Pancreas (tissue), 10 donors: ENCODE measurements around the gene JAM3. TPM values are rescaled to one million over a fixed set of nuclear protein-coding genes. Genes with fewer than 3 reads are reported as not detected.

ENCODE experiments used
- ATAC-seq, 4 donors: fragments of 200-7000 bp; cut with Tn5 transposase; one replicate each; pipeline versions ENCODE4 v1.8.0 to v1.9.1; 2020; ENCODE audit warnings: mild to moderate bottlenecking in 4 of 4, moderate library complexity in 4 of 4
- DNase-seq, 6 donors: peaks; one replicate each; pipeline ENCODE4 v3.0.0-alpha.2; 2020
- FAIRE-seq: peaks from 2 replicates; lab custom pipeline; 2012; peaks lifted over from hg19 to GRCh38; lab: Jason Lieb, UNC
- H3K27ac ChIP-seq, 4 donors: fragments of 200-600 bp; sonication (generic); 1 replicate in 3 of 4; 2 replicates in 1 of 4; pipeline versions ENCODE4 v1.5.0 to v1.8.0; 2020
- H3K27me3 ChIP-seq, 4 donors: fragments of 200-600 bp; one replicate each; pipeline ENCODE4 v1.8.0; 2021
- H3K36me3 ChIP-seq, 3 donors: fragments of 200-600 bp; sonication (generic) in 1 of 3; one replicate each; pipeline versions ENCODE4 v1.5.0 to v1.8.0; 2020 to 2021
- H3K4me1 ChIP-seq, 3 donors: fragments of 200-600 bp; one replicate each; pipeline ENCODE4 v1.8.0; 2021
- H3K4me3 ChIP-seq, 4 donors: fragments of 200-600 bp; sonication (generic) in 2 of 4; one replicate each; pipeline versions ENCODE4 v1.5.0 to v1.8.0; 2020 to 2021
- H3K9me3 ChIP-seq, 4 donors: fragments of 200-600 bp; one replicate each; pipeline ENCODE4 v1.8.0; 2021
- WGBS, 2 donors: extraction: QIAGEN DNeasy Blood & Tissue Kit; methylation state at CpG; one replicate each; pipeline ENCODE4 v1.1.7; 2013; 5-methylcytosine and 5-hydroxymethylcytosine counted together
- intact Hi-C, 3 donors: fragments of 100-400 bp; cut with DNase I; formaldehyde crosslinking; loops; one replicate each; pipeline versions ENCODE4 v1.11.1 to v1.14.2; 2022
- polyA plus RNA-seq, 2 donors: library from polyadenylated mRNA; stranded (reverse); fragments of 200-250 nt; gene quantifications; one replicate each; pipeline ENCODE4 v1.2.3, GENCODE V29; 2013
- total RNA-seq, 6 donors: library from RNA; stranded (reverse); fragmentation: NEBNext Ultra II Directional in 4 of 6; extraction: Animal tissue kit (Norgen Biotek cat#: 25700) in 4 of 6; gene quantifications; one replicate each; pipeline versions ENCODE4 v1.2.1 to v1.2.4, GENCODE V29; 2021 to 2023
- TF ChIP-seq, protein P1 (sequence below), 4 donors: fragments of 200-600 bp; sonication (generic) in 3 of 4; IDR thresholded peaks; one replicate each; pipeline versions ENCODE4 v1.5.0 to v1.8.0; 2021; ENCODE audit warnings: antibody characterized with exemption in 4 of 4
- donor health status: healthy with polysubstance abuse.
- donor health status: DM: no; HTN: no; CAD: no; lungs with moderate emphysema.
- donor health status: DM: no; HTN: no; CAD: no.
- donor health status: control.
- donor health status: control.
- donor health status: Bipolar disorder and iron deficiency.
- donor health status: DM: yes; HTN: yes; CAD: no.
- donor health status: DM: no; HTN: no; CAD: no.
- donor health status: DM: no; HTN: no; CAD: no.
- donor health status: DM: yes; HTN: yes; CAD: no.

JAM3 gene
- total and polyA plus RNA-seq, 8 donors = 1.7 to 11.0 (median 4.2) TPM

DNA sequence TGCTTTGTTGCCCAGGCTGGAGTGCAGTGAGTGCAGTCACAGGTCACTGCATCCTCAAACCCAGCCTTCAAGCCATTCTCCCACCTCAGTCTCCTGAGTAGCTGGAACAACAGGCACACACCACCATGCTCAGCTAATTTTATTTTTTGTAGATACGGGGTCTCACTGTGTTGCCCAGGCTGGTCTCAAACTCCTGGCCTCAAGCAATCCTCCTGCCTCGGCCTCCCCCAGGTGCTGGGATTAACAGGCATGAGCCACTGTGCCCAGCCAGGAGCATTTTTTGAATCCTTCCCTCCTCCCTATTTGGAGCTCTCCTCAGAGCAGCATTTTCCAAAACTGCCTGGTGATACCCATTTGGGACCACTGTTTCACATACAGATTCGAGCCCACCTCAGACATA, 77.7 kb downstream of the JAM3 start:
- no peak for DNase-seq
- H3K4me3 ChIP-seq = no peak overlapping the region
- TF ChIP-seq, protein P1, sequence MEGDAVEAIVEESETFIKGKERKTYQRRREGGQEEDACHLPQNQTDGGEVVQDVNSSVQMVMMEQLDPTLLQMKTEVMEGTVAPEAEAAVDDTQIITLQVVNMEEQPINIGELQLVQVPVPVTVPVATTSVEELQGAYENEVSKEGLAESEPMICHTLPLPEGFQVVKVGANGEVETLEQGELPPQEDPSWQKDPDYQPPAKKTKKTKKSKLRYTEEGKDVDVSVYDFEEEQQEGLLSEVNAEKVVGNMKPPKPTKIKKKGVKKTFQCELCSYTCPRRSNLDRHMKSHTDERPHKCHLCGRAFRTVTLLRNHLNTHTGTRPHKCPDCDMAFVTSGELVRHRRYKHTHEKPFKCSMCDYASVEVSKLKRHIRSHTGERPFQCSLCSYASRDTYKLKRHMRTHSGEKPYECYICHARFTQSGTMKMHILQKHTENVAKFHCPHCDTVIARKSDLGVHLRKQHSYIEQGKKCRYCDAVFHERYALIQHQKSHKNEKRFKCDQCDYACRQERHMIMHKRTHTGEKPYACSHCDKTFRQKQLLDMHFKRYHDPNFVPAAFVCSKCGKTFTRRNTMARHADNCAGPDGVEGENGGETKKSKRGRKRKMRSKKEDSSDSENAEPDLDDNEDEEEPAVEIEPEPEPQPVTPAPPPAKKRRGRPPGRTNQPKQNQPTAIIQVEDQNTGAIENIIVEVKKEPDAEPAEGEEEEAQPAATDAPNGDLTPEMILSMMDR (IDR thresholded peaks at IDR 0.05) = no peak
- no peak for ATAC-seq
- 95% methylated on average over 3 of the region's 3 CpGs for WGBS, 2 donors
- FAIRE-seq = no peak
- H3K27ac ChIP-seq = no peak overlapping the region
- peaks cover 0 to 12% (median 3%) of the 10 kb centered on the region in 3 donors for H3K36me3 ChIP-seq
- no peaks in the 10 kb centered on the region for H3K9me3 ChIP-seq
- H3K27me3 ChIP-seq = no peaks in the 10 kb centered on the region
- H3K4me1 ChIP-seq = no peaks in the 10 kb centered on the region
- intact Hi-C loops = loop anchor here in 2 of 3 donors (10.0 kb wide), 1 partner anchor 222 kb away; no protein-coding TSS in a partner anchor

GRCh38 chr11:134149371-134149770, 80.5 kb downstream of the JAM3 start:
- Histone ChIP-seq H3K36me3 (peaks cover 0 to 12% (median 3%) of the 10 kb centered on the region in 3 donors), H3K27ac (no peak overlapping the region), H3K27me3 (no peaks in the 10 kb centered on the region), H3K4me1 (no peaks in the 10 kb centered on the region), H3K9me3 (no peaks in the 10 kb centered on the region), H3K4me3 (no peak overlapping the region)
- ATAC-seq (no peak), DNase-seq (no peak), FAIRE-seq (no peak)
- intact Hi-C loops = loop anchor here in 2 of 3 donors (10.0 kb wide), 1 partner anchor 225 kb away; no protein-coding TSS in a partner anchor
- TF ChIP-seq, protein P1 (IDR thresholded peaks at IDR 0.05) = no peak
- WGBS, 2 donors = 94 to 95% methylated on average over 16 of the region's 16 CpGs

DNA sequence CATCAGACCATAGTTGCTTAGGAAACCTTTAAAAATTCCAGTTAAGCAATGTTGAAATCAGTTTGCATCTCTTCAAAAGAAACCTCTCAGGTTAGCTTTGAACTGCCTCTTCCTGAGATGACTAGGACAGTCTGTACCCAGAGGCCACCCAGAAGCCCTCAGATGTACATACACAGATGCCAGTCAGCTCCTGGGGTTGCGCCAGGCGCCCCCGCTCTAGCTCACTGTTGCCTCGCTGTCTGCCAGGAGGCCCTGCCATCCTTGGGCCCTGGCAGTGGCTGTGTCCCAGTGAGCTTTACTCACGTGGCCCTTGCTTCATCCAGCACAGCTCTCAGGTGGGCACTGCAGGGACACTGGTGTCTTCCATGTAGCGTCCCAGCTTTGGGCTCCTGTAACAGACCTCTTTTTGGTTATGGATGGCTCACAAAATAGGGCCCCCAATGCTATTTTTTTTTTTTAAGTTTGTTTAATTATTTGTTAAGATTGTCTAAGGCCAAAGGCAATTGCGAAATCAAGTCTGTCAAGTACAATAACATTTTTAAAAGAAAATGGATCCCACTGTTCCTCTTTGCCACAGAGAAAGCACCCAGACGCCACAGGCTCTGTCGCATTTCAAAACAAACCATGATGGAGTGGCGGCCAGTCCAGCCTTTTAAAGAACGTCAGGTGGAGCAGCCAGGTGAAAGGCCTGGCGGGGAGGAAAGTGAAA, 81.5 kb downstream of the JAM3 start:
- Histone ChIP-seq H3K36me3 (peaks cover 0 to 12% (median 3%) of the 10 kb centered on the region in 3 donors), H3K9me3 (no peaks in the 10 kb centered on the region), H3K4me3 (no peak overlapping the region), H3K27me3 (no peaks in the 10 kb centered on the region), H3K4me1 (no peaks in the 10 kb centered on the region), H3K27ac (no peak overlapping the region)
- 92 to 95% methylated on average over 12 of the region's 12 CpGs for WGBS, 2 donors
- TF ChIP-seq, protein P1 (IDR thresholded peaks at IDR 0.05) = no peak
- no peak for ATAC-seq
- intact Hi-C loops = no loop called here
- no peak for DNase-seq
- FAIRE-seq = no peak

- ATAC-seq (no peak), DNase-seq (no peak), FAIRE-seq (no peak)
- Histone ChIP-seq H3K9me3 (no peaks in the 10 kb centered on the region), H3K27me3 (no peaks in the 10 kb centered on the region), H3K36me3 (peaks cover 0 to 12% (median 3%) of the 10 kb centered on the region in 3 donors), H3K27ac (no peak overlapping the region), H3K4me3 (no peak overlapping the region), H3K4me1 (no peaks in the 10 kb centered on the region)
- TF ChIP-seq, protein P1 (IDR thresholded peaks at IDR 0.05) = no peak
- intact Hi-C loops = no loop called here
- WGBS, 2 donors = 93 to 97% methylated on average over 10 of the region's 10 CpGs
These were observed 82.3 kb downstream of the JAM3 start for GRCh38 chr11:134151083-134151747.
